SK-N-SH (cell line): ENCODE results near the gene STEAP3.

Experiments used
- EP300 ChIP-seq, 2 experiments: IDR thresholded peaks; 2 replicates each; pipeline versions ENCODE4 v1.4.0 to v1.6.1; 2012; ENCODE audit warnings: borderline replicate concordance in 1 of 2, low read depth in 1 of 2, low read length in 1 of 2
- POLR2AphosphoS5 ChIP-seq: IDR thresholded peaks from 2 replicates; pipeline ENCODE4 v1.6.1; 2012; ENCODE audit warnings: low read depth, low read length
- SMC3 ChIP-seq: IDR thresholded peaks from 2 replicates; pipeline ENCODE4 v1.6.1; 2012; ENCODE audit warnings: low read depth, low read length, improper control_type of control experiment
- TAF1 ChIP-seq: IDR thresholded peaks from 2 replicates; pipeline ENCODE4 v1.6.1; 2012; ENCODE audit warnings: low read depth, mild to moderate bottlenecking, low read length, moderate library complexity, borderline replicate concordance
- TF ChIP-seq, protein P1 (sequence below): fragments of 200-600 bp; sonication (generic); IDR thresholded peaks from 2 replicates; pipeline ENCODE4 v1.6.1; 2017; ENCODE audit warnings: antibody characterized with exemption, mild to moderate bottlenecking, moderate library complexity

DNA sequence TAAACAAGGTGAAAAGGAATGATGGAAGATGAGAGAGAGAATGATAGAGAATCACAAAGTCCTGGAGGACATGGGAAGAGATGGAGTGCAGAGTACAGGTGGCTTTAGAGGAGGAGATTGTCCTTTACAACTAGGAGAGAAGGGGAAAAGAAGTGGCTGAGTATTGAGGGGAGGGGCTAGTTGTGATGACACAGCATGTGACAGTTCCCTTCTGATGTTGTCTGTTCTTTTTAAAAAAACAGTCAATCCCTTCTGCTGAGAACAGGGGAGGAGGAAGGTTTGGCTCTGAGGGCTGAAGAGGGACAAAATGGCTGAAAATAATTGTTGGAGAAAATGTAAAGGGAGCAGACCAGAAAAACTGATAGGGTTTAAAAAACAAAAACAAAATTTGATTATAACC is 44.0 kb downstream of the STEAP3 start:
- TF ChIP-seq SMC3 (no peak), POLR2AphosphoS5 (no peak), EP300 (IDR thresholded peaks at IDR 0.05; ENCODE audit: borderline replicate concordance in 1 of 2, low read depth in 1 of 2, low read length in 1 of 2) (no peak), TAF1 (no peak)
- TF ChIP-seq, protein P1, sequence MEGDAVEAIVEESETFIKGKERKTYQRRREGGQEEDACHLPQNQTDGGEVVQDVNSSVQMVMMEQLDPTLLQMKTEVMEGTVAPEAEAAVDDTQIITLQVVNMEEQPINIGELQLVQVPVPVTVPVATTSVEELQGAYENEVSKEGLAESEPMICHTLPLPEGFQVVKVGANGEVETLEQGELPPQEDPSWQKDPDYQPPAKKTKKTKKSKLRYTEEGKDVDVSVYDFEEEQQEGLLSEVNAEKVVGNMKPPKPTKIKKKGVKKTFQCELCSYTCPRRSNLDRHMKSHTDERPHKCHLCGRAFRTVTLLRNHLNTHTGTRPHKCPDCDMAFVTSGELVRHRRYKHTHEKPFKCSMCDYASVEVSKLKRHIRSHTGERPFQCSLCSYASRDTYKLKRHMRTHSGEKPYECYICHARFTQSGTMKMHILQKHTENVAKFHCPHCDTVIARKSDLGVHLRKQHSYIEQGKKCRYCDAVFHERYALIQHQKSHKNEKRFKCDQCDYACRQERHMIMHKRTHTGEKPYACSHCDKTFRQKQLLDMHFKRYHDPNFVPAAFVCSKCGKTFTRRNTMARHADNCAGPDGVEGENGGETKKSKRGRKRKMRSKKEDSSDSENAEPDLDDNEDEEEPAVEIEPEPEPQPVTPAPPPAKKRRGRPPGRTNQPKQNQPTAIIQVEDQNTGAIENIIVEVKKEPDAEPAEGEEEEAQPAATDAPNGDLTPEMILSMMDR = no peak
